H1 (cell line): ENCODE measurements around the gene PFN3. TPM values are rescaled to one million over a fixed set of nuclear protein-coding genes. Genes with fewer than 3 reads are reported as not detected.

ENCODE experiments used
- CTCF ChIA-PET: fragments of 300-600 bp; sonication (Branson Sonifier 250); formaldehyde crosslinking; loops from one replicate; lab custom pipeline; 2021; ENCODE audit not compliant: partially characterized antibody; lab: Charles Lee
- POLR2A ChIA-PET: fragments of 300-600 bp; sonication (Branson Sonifier 250); formaldehyde crosslinking; loops from one replicate; lab custom pipeline; 2021; ENCODE audit warnings: inconsistent platforms; ENCODE audit not compliant: partially characterized antibody; lab: Charles Lee
- DNase-seq, 2 experiments: peaks; one replicate each; pipeline versions ENCODE4 v3.0.0 to v3.0.0-alpha.2; 2010 to 2022; ENCODE audit warnings: low spot score in 2 of 2, low read depth in 1 of 2, mixed read lengths in 1 of 2
- FAIRE-seq: peaks from 2 replicates; lab custom pipeline; 2011; peaks lifted over from hg19 to GRCh38; lab: Jason Lieb, UNC
- H2AFZ ChIP-seq: 2 replicates; pipeline ENCODE4 v1.8.1; 2012; ENCODE audit warnings: low read length, inconsistent platforms
- H2AK5ac ChIP-seq: 2 replicates; pipeline ENCODE4 v1.6.1; 2013; ENCODE audit warnings: low read depth, low read length
- H2BK120ac ChIP-seq: replicated peaks from 2 replicates; pipeline ENCODE3; 2013; ENCODE audit warnings: low read depth, low read length, inconsistent platforms
- H2BK12ac ChIP-seq: 2 replicates; pipeline ENCODE4 v1.6.1; 2013; ENCODE audit warnings: low read depth, low read length
- H2BK15ac ChIP-seq: 2 replicates; pipeline ENCODE4 v1.6.1; 2013; ENCODE audit warnings: low read length
- H2BK20ac ChIP-seq: 2 replicates; pipeline ENCODE4 v1.6.1; 2013; ENCODE audit warnings: low read length
- H2BK5ac ChIP-seq: 2 replicates; pipeline ENCODE4 v1.6.1; 2013; ENCODE audit warnings: low read depth, low read length
- H3K14ac ChIP-seq: 2 replicates; pipeline ENCODE4 v1.6.1; 2013; ENCODE audit warnings: inconsistent platforms; ENCODE audit not compliant: insufficient read length
- H3K18ac ChIP-seq: 2 replicates; pipeline ENCODE4 v1.6.1; 2013; ENCODE audit warnings: low read length; ENCODE audit errors: extremely low read depth
- H3K23ac ChIP-seq: 2 replicates; pipeline ENCODE4 v1.6.1; 2013; ENCODE audit warnings: inconsistent platforms; ENCODE audit not compliant: insufficient read length
- H3K23me2 ChIP-seq: 2 replicates; pipeline ENCODE4 v1.6.1; 2013; ENCODE audit warnings: low read depth, low read length
- H3K27ac ChIP-seq: 2 replicates; pipeline ENCODE4 v1.6.1; 2011; ENCODE audit warnings: low read depth, low read length, inconsistent platforms
- H3K27me3 ChIP-seq, 4 experiments: replicated peaks in 1 of 4; 1 replicate in 1 of 4; 2 replicates in 3 of 4; pipeline versions ENCODE4 v1.6.1 to v1.8.1; 2011 to 2013; ENCODE audit warnings: low read length in 3 of 4, mild to moderate bottlenecking in 3 of 4, inconsistent platforms in 2 of 4, mixed read lengths in 2 of 4, moderate library complexity in 1 of 4; ENCODE audit not compliant: control insufficient read depth in 3 of 4, insufficient read depth in 3 of 4; ENCODE audit errors: extremely low read depth in 1 of 4
- H3K36me3 ChIP-seq, 4 experiments: 2 replicates each; pipeline versions ENCODE4 v1.6.1 to v1.8.1; 2011 to 2013; ENCODE audit warnings: mild to moderate bottlenecking in 4 of 4, low read length in 3 of 4, moderate library complexity in 2 of 4, control low read depth in 1 of 4, inconsistent platforms in 1 of 4; ENCODE audit not compliant: insufficient read depth in 4 of 4, control insufficient read depth in 2 of 4
- H3K4ac ChIP-seq: replicated peaks from 2 replicates; pipeline ENCODE3; 2013; ENCODE audit warnings: low read length, low read depth, mixed read lengths, inconsistent platforms; ENCODE audit not compliant: insufficient read length
- H3K4me1 ChIP-seq, 4 experiments: replicated peaks in 1 of 4; 1 replicate in 1 of 4; 2 replicates in 3 of 4; pipeline versions ENCODE4 v1.6.1 to v1.8.1; 2011 to 2013; ENCODE audit warnings: low read length in 3 of 4, inconsistent platforms in 2 of 4, mixed read lengths in 1 of 4; ENCODE audit not compliant: insufficient read depth in 4 of 4, control insufficient read depth in 3 of 4
- H3K4me2 ChIP-seq, 2 experiments: 2 replicates each; pipeline versions ENCODE4 v1.6.1 to v1.8.1; 2011 to 2013; ENCODE audit warnings: low read depth in 2 of 2, low read length in 2 of 2, control low read depth in 1 of 2, inconsistent platforms in 1 of 2, mild to moderate bottlenecking in 1 of 2; ENCODE audit not compliant: insufficient read depth in 1 of 2
- H3K4me3 ChIP-seq, 4 experiments: fragments of 200-600, 300-600 bp in 1 of 4; sonication (generic), shearing (Covaris generic), sonication (Bioruptor Twin) in 1 of 4; 2 replicates each; pipeline versions ENCODE4 v1.5.1 to v1.8.1; 2011 to 2016; ENCODE audit warnings: low read length in 4 of 4, low read depth in 3 of 4, control low read depth in 2 of 4, inconsistent platforms in 2 of 4, mild to moderate bottlenecking in 2 of 4, mixed read lengths in 1 of 4, moderate library complexity in 1 of 4; ENCODE audit not compliant: insufficient read depth in 2 of 4; ENCODE audit errors: extremely low read depth in 1 of 4
- H3K56ac ChIP-seq: replicated peaks from 2 replicates; pipeline ENCODE3; 2013; ENCODE audit warnings: low read depth, mild to moderate bottlenecking, mixed read lengths, low read length, inconsistent platforms; ENCODE audit not compliant: insufficient read length
- H3K79me1 ChIP-seq: 2 replicates; pipeline ENCODE4 v1.6.1; 2013; ENCODE audit warnings: low read depth, low read length, control low read depth
- H3K79me2 ChIP-seq, 2 experiments: 2 replicates each; pipeline versions ENCODE4 v1.6.1 to v1.8.1; 2012 to 2013; ENCODE audit warnings: low read length in 2 of 2, mild to moderate bottlenecking in 2 of 2, inconsistent platforms in 1 of 2; ENCODE audit not compliant: insufficient read depth in 2 of 2, control insufficient read depth in 1 of 2
- H3K9ac ChIP-seq, 4 experiments: replicated peaks in 1 of 4; 1 replicate in 1 of 4; 2 replicates in 3 of 4; pipeline versions ENCODE4 v1.6.1 to v1.8.1; 2011 to 2013; ENCODE audit warnings: low read depth in 3 of 4, low read length in 3 of 4, control low read depth in 2 of 4, mild to moderate bottlenecking in 2 of 4, moderate library complexity in 2 of 4, inconsistent platforms in 1 of 4; ENCODE audit errors: extremely low read depth in 1 of 4
- H3K9me3 ChIP-seq, 2 experiments: 2 replicates each; pipeline versions ENCODE4 v1.6.1 to v1.8.1; 2012 to 2013; ENCODE audit warnings: mild to moderate bottlenecking in 2 of 2, moderate library complexity in 2 of 2, control low read depth in 1 of 2, inconsistent platforms in 1 of 2, low read depth in 1 of 2, low read length in 1 of 2, mixed read lengths in 1 of 2; ENCODE audit not compliant: insufficient read depth in 2 of 2
- H4K20me1 ChIP-seq, 2 experiments: replicated peaks in 1 of 2; 2 replicates each; pipeline versions ENCODE3 to v1.8.1; 2011 to 2013; ENCODE audit warnings: inconsistent platforms in 2 of 2, low read length in 2 of 2, mild to moderate bottlenecking in 1 of 2; ENCODE audit not compliant: insufficient read depth in 2 of 2, control insufficient read depth in 1 of 2
- H4K5ac ChIP-seq: 2 replicates; pipeline ENCODE4 v1.6.1; 2013; ENCODE audit warnings: low read length, low read depth, mixed read lengths, inconsistent platforms; ENCODE audit not compliant: insufficient read length
- H4K8ac ChIP-seq: 2 replicates; pipeline ENCODE4 v1.8.0; 2013; ENCODE audit warnings: mild to moderate bottlenecking, moderate library complexity, low read length, inconsistent platforms; ENCODE audit not compliant: insufficient read depth; ENCODE audit errors: extremely low read depth
- H4K91ac ChIP-seq: replicated peaks from 2 replicates; pipeline ENCODE3; 2013; ENCODE audit warnings: low read length, mixed read lengths, inconsistent platforms; ENCODE audit not compliant: insufficient read length
- FOSL1 ChIP-seq: IDR thresholded peaks from 2 replicates; pipeline ENCODE4 v1.6.1; 2011; ENCODE audit warnings: mild to moderate bottlenecking, low read depth, low read length, moderate library complexity; ENCODE audit not compliant: insufficient read depth
- TAF1 ChIP-seq: IDR thresholded peaks from 2 replicates; pipeline ENCODE4 v1.6.1; 2011; ENCODE audit warnings: mild to moderate bottlenecking, low read depth, low read length
- ZNF274 ChIP-seq: IDR thresholded peaks from 2 replicates; pipeline ENCODE4 v1.7.0; 2012; ENCODE audit warnings: low read length, borderline replicate concordance; ENCODE audit errors: extremely low read depth
- WGBS, 2 experiments: shearing (Covaris generic) in 1 of 2; methylation state at CpG; one replicate each; pipeline versions ENCODE4 v1.1.6 to v1.1.7; 2013 to 2015; ENCODE audit warnings: low lambda C conversion rate in 2 of 2, mixed read lengths in 2 of 2, inconsistent platforms in 1 of 2, low coverage in 1 of 2, missing lambda C conversion rate in 1 of 2; ENCODE audit not compliant: insufficient replicate concordance in 2 of 2, insufficient coverage in 1 of 2, insufficient read length in 1 of 2; ENCODE audit errors: extremely low coverage in 1 of 2, missing lambda C conversion rate in 1 of 2; 5-methylcytosine and 5-hydroxymethylcytosine counted together
- polyA plus RNA-seq, 7 experiments: library from polyadenylated mRNA; depleted of rRNA in 3 of 7; stranded (reverse) in 5 of 7; unstranded in 2 of 7; fragments of >200 nt in 5 of 7; fragments of 200-250 nt in 2 of 7; gene quantifications; 1 replicate in 5 of 7; 2 replicates in 1 of 7; 4 replicates in 1 of 7; pipeline versions ENCODE4 v1.2.1 to v1.2.3, GENCODE V29; 2011 to 2013; ENCODE audit warnings: missing spikeins in 2 of 7, mixed read lengths in 2 of 7
- total RNA-seq: library from RNA; stranded (reverse); fragmentation: NEBNext Ultra II Directional; extraction: Animal tissue kit (Norgen Biotek cat#: 25700); gene quantifications from 2 replicates; pipeline ENCODE4 v1.2.1, GENCODE V29; 2021
- TF ChIP-seq, protein P1 (sequence below): IDR thresholded peaks from 2 replicates; pipeline ENCODE4 v1.6.1; 2012; ENCODE audit warnings: inconsistent platforms

PFN3 gene
- total and polyA plus RNA-seq, 2 of the 8 experiments (the other 6 are each of a cell fraction or from before 2014, with no cell fraction given), result not detected

DNA sequence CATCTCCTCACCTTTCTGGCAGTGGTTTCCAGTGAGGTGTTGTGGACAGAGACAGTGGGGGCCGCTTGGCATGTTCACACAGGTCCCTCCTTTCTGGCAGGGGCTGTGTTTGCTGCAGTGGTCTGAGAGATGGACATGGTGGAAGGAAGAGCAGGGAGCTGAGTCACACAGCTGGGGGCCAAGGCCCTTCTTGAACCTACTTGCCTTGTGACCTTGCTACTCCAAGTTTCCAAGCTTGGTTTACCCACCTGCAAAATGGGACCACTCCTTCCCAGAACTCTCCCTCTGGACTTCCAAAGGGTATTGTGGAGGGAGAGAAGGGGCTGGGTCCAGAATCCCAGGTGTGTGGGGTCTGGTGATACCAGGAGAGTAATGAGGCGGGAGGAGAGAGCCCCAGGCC is 4.9 kb upstream of the PFN3 start:
- Histone ChIP-seq H2BK120ac (no peak overlapping the region), H3K79me1 (no peaks in the 10 kb centered on the region), H3K4me3 (no peak overlapping the region), H4K5ac (no peak overlapping the region), H2BK15ac (no peak overlapping the region), H3K79me2 (no peaks in the 10 kb centered on the region), H2BK5ac (no peak overlapping the region), H3K4me2 (no peak overlapping the region; a peak in 1 of 4 replicates), H3K14ac (no peak overlapping the region), H3K27me3 (peaks cover 22 to 68% (median 43%) of the 10 kb centered on the region in 4 experiments), H3K23me2 (peaks cover 13% of the 10 kb centered on the region; the same call in 1 of the 2 replicates), H3K18ac (no peak overlapping the region), H3K9me3 (no peaks in the 10 kb centered on the region), H4K8ac (no peak overlapping the region), H3K4me1 (peaks cover 0 to 22% (median 14%) of the 10 kb centered on the region in 4 experiments; a peak in 5 of 7 replicates), H2BK12ac (no peak overlapping the region), H3K4ac (no peak overlapping the region), H2BK20ac (no peak overlapping the region), H3K9ac (no peak overlapping the region), H3K27ac (no peak overlapping the region), H3K56ac (no peak overlapping the region), H4K20me1 (no peaks in the 10 kb centered on the region), H4K91ac (no peak overlapping the region), H3K36me3 (no peaks in the 10 kb centered on the region), H2AFZ (no peak overlapping the region), H3K23ac (no peak overlapping the region), H2AK5ac (no peak overlapping the region)
- DNase-seq (no peak), FAIRE-seq (no peak)
- TF ChIP-seq, protein P1, sequence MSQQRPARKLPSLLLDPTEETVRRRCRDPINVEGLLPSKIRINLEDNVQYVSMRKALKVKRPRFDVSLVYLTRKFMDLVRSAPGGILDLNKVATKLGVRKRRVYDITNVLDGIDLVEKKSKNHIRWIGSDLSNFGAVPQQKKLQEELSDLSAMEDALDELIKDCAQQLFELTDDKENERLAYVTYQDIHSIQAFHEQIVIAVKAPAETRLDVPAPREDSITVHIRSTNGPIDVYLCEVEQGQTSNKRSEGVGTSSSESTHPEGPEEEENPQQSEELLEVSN, result no peak
- TF ChIP-seq ZNF274 (no peak), TAF1 (no peak), FOSL1 (no peak)
- POLR2A ChIA-PET, result interaction anchor here (0.9 to 10.8 kb wide), 10 partner anchors 10 to 89 kb away, joined by 3 to 143 read pairs (median 8); partner anchors contain the start of genes GRK6 and PRR7
- WGBS, 2 experiments, result 89% methylated on average over 2 of the region's 2 CpGs; no CpG with 5 or more reads in 1 of the 2 experiments
- CTCF ChIA-PET, result interaction anchor here (1.0 to 10.5 kb wide), 10 partner anchors 11 to 96 kb away, joined by 3 to 343 read pairs (median 36); partner anchors contain the start of genes GRK6, PRR7 and SLC34A1
